DMS153 treated with DMSO at 0.1 percent for 48 hours (cell line): ENCODE results near the gene CDIPT.

Experiments used
- DNase-seq: peaks from one replicate; lab custom pipeline; 2025; ENCODE audit not compliant: unreplicated experiment; lab: John Stamatoyannopoulos, UW

The CDIPT gene

DNA sequence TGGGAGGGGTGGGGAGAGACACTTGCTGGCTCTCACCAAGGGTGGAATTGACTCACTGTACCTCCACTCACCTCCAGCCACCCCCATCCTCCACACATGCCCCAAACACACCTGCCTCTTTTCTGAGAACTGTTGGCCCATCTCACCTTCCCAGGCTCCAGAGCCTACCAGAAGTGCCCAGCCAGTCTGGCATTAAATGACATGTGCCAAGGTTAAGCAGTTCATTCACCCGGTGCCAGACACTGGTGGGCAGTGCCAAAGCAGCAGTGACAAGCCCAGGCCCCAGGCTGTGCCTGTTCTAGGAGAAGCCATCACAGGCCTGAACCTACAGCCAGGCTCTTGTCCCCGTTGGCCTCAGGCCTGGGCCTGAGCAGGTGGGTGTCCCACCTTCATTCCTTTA lies 31.5 kb downstream of the CDIPT start:
- DNase-seq, result no peak

DNA sequence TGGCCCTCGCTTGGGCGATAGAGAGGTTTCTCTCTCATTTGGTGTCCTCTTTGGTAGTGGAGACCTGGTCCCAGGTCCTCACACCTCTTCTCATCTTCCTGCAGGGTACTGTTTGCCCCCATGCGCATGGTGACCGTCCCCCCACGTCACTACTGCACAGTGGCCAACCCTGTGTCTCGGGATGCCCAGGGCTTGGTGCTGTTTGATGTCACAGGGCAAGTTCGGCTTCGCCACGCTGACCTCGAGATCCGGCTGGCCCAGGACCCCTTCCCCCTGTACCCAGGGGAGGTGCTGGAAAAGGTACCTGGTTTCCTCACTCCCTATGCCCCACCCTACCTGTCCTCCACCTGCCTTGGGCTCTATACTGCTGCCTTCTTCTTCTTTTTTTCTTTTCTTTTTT lies 32.3 kb downstream of the CDIPT start:
- no peak for DNase-seq

DNA sequence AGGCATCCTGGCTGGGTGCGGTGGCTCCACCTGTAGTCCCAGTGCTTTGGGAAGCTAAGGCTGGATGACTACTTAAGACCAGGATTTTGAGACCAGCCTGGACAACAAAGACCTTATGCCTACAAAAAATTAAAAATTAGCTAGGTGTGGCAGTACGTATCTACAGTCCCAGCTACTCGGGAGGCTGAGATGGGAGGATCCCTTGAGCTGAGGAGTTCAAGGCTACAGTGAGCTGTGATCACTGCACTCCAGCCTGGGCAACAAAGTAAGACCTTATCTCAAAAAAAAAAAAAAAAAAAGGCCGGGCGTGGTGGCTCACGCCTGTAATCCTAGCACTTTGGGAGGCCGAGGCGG lies 36.7 kb downstream of the CDIPT start:
- no peak for DNase-seq

DNA sequence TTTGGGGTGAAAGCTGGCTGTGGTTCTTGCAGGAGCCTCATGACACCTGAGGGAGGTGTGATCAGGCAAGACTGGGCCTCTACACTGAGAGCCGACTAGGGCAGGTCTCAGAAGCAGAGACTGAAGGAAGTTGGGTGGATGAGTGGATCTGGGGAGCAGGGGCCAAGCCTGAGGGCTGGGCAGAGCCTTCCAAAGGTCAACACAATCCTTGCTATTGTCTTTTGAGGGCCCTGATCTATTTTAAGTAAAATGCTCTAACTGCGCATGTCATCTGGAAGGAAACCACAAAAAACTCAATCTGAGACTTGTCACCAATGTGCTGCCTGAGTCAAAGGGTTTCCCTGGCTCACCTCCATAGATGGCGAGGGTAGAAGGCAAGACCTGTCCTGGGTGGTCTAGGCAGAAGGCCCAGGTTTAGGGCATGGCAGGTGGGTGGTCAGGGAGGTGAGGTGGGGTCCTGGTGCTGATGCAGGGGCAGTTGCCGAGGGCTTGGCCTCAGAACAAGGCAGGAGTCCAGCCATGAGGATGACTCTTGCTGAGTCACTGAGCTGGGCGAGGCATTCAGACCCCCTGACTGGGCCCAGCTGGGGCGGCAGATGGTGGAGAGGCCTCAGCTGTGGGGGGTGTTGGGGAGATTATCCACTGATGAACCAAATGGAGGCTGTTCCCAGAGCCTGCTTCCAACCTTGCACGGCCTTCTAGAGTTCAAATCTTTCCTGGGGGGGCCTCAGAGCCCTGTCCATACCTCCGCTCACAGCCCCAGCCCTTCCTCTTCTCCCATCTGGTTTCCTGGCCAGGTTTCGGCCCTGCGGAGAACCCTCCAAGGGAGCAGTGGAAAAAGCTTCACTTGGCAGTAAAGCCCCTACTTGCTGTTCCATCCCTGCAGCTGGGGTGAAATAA lies 37.6 kb downstream of the CDIPT start:
- no peak for DNase-seq

DNA sequence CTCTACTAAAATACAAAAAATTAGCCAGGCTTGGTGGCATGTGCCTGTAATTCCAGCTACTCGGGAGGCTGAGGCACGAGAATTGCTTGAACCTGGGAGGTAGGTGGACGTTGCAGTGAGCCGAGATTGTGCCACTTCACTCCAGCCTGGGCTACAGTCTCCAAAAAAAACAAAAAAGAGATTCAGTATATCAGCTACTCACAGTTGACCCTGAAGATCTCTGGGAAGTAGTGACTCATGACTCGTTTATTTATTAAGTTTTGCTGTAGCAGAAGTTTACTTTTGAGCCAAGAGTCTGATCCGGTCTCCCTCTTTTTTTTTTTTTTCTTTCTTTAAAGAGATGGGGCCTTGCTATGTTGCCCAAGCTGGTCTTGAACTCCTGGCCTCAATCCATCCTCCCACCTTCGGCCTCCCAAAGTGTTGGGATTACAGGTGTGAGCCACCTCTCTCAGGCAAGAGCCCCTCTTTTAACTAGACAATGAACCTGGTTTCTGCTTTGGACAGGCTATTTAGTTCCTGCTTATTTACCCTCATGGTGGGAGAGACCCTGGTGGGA lies 38.4 kb downstream of the CDIPT start:
- DNase-seq, result no peak

DNA sequence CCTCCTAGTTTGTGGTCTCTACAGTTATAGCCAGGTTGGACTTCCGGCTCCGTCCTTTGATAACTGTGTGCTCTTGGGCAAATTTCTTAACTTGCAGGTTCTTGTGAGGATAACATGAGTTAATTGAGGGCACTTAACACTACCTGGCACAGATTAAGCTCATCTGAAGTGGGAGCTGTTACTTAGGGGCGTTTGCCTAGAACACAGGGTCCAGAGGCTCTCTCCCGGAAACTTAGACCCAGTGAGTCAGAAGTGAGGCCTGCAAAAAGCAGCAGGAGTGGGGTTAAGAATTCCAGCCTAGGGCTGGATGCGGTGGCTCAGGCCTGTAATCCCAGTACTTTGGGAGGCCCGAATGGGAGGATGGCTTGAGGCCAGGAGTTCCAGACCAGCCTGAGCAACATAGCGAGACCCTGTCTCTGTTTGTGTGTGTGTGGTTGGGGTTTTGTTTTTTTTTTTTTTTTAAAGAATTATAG lies 41.3 kb downstream of the CDIPT start:
- DNase-seq, result no peak

DNA sequence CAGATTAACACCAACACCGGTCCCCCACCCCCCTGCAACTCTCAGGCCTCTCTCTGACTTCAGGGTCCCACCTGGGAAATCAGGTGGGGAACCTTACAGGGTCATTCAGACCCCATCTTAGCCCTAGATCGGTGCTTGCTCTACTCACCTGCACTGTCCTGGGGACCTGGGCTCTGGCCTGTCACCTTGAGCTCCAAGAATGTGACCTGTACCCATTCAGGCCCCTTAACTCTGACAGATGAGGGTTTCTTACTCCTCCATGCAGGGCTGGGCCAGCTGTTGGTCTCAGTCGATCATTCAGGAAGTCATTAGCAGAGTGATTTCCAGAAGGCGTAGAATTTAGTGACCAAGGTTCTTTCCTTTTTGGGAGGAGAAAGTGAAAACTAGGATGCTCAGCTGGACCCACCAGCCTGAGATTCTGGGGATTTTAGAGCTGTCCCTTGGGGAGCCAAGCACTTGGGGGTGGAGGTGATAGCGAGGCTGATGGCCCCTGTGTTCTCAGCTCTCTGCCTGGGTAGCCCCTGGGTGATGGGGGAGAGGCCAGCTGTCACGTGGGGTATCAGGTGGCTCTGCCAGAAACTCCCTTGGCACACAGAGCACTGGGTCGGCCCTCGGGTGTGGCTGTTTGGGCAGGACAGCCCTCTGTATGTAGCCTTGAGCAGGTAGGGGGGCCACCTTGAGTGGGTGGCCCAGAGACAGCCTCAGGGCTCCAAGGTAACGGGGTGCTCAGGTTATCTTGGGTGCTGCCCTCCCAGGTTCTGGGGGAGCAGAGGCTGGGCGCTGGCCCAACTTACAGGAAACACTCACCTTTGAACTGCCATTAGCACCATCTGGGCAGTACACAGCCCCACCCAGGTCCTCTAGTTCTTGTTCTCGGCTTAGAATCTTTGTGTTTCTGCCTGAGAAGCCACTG lies 42.0 kb downstream of the CDIPT start:
- DNase-seq, result peak; percentile 11

DNA sequence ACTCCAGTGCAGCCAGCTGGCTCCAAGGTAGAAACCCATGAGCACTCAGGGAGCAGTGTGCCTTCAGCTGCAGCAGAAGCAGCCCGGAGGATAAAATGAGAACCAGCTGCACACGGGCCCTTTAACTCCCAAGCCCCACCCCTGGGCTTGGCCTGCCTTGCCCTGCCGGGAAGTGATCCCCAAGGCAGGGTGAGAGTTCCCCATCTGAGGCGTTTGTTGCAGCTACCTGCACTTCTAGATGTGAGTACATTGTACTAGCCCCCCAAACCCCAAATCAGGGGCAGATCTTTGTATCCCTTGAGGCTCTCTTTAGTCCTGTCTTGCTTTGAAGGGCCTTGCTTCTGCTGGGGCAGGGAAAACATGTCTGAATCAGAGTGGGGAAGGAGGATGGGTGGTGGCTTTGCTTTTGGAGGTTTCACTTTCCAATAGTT lies 42.7 kb downstream of the CDIPT start, which contains the start of gene MVP:
TSS of gene MVP (plus strand) at position 192 of the 431 bp plus-strand sequence. CDS start 10,088 bp downstream, outside the sequence.
- DNase-seq, result peak; percentile 17

DNA sequence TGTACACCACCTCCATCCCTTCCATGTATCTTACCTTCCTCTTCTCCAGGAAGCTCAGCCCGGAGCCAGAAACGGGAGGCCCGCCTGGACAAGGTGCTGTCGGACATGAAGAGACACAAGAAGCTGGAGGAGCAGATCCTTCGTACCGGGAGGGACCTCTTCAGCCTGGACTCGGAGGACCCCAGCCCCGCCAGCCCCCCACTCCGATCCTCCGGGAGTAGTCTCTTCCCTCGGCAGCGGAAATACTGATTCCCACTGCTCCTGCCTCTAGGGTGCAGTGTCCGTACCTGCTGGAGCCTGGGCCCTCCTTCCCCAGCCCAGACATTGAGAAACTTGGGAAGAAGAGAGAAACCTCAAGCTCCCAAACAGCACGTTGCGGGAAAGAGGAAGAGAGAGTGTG lies 43.5 kb downstream of the CDIPT start:
- DNase-seq, result no peak

DNA sequence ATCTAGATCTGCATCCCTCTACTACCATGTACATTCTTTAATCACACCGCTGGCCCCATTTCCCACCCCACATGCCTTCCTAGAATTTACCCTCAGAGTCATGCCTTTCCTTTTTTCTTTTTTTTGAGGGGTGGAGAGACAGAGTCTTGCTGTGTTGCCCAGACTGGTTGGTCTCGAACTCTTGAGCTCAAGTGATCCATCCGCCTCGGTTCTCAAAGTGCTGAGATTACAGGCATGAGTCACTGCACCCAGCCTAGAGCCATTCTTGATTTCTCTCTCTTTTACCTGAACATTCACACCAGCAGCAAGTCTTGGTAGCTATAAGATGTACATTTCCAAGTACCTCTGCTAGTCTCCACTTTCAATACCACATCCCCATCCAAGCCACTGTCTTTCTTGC lies 44.9 kb downstream of the CDIPT start:
- no peak for DNase-seq

DNA sequence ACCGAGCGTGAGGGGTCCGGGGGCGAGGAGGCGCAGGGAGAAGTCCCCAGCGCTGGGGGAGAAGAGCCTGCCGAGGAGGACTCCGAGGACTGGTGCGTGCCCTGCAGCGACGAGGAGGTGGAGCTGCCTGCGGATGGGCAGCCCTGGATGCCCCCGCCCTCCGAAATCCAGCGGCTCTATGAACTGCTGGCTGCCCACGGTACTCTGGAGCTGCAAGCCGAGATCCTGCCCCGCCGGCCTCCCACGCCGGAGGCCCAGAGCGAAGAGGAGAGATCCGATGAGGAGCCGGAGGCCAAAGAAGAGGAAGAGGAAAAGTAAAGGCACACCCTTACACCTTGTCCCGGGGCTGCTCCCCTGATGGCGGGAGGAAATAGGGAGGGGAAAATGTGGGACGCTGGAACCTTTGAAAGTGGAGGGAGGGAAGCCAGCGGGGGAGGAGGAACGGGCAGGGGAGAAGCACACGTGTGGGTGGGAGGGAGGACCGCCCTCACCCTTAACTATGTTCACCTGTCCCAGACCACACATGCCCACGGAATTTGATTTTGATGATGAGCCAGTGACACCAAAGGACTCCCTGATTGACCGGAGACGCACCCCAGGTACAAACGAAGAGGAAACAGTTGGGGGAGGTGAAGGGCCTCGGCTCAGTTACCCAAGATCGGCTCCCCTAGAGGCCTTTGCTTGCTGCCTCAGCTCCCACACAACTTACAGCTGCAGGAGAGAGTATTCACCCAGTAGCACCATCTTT lies 46.2 kb downstream of the CDIPT start:
- peak; percentile 34 for DNase-seq

DNA sequence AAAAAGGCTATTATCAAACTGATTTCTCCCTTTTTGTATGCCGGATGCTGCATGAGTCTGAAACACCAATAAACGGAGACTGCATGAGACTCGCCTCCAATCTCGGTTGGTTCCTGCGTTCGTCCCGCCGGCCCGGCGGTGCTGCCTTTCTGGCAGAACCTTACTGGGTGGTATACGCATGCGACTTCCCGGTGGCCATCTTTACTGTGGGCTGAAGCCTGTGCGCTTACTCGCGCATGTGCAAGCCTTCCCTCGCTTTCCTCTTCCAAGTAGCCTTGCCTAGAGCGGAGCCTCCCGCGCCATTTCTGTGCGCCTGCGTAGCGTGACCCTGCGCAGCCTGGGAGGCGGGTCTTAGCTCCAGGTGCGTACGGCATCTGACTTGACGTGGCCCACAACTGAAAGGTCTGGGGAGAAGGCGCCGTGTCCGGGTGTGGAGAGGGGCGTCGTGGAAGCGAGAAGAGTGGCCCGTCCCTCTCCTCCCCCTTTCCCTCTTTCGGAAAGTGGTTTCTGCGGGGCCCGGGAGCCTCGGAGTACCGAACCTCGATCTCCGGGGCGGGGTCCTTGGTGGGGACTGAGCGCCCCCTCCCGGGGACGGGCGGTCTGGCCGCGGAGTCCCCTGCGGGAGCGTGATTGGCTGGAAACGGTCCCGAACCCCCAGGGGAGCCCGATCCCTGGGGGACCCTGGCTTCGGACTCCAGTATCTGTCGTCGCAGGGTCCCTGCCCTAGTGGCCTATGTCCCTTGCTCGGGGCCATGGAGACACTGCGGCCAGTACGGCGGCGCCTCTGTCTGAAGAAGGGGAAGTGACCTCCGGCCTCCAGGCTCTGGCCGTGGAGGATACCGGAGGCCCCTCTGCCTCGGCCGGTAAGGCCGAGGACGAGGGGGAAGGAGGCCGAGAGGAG lies 47.0 kb downstream of the CDIPT start, which contains the start of gene PAGR1:
TSS of gene PAGR1 (plus strand) at position 360 of the 901 bp plus-strand sequence. CDS start at position 734, 374 bp downstream.
- peak; percentile 93 for DNase-seq

DNA sequence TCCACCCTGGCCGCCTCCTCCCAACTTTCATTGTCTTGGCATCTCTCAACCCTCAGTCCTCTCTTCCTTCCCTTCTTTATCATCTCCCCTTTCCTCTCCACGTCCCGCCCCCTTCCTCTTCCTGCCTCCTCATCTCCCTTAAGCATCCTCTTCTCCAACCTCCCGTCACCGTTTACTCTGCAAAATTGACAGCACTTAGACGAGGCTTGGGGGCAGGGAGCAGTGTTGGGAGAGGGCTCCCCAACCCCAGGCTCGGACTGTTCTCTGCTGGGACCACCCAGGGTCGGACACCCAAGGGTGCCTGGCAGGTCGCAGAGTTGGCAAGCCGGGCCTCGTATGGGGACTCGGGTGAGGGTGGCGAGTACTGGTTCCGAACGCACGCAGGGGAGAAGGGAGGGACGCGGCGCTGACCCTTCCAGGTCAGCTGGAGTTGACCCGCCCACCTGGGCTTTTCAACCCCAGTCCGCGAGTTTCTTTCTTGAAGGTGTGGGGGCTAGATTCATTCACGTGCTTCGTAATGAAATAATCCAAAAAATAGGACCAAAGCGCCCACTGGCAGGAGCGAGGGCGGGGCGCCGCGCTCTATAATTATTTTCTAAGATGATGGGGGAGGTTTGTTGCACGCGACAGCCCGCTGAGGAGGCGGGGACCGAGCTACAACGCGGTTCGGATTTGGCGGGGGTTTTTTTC lies 47.8 kb downstream of the CDIPT start:
- peak; percentile 74 for DNase-seq

DNA sequence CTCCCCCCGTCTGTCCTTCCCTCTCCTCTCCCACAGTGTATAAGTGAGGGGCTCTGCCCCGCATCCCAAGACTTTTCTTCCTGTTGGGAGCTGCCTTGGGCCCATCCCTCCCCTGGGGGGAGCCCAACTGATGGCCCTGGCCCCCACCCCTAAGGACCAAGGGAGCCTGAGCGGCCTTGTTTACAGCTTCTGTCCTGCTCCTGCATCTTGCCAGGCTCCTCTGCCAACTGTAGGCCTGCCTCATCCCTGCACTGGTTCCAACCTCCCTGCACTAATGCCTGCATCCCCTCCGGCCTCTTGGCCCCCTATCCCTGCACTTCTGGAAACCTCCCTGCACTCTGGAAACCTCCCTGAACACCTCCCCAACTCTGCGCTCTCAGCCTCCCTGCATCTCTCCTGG lies 48.4 kb downstream of the CDIPT start:
- DNase-seq, result no peak

DNA sequence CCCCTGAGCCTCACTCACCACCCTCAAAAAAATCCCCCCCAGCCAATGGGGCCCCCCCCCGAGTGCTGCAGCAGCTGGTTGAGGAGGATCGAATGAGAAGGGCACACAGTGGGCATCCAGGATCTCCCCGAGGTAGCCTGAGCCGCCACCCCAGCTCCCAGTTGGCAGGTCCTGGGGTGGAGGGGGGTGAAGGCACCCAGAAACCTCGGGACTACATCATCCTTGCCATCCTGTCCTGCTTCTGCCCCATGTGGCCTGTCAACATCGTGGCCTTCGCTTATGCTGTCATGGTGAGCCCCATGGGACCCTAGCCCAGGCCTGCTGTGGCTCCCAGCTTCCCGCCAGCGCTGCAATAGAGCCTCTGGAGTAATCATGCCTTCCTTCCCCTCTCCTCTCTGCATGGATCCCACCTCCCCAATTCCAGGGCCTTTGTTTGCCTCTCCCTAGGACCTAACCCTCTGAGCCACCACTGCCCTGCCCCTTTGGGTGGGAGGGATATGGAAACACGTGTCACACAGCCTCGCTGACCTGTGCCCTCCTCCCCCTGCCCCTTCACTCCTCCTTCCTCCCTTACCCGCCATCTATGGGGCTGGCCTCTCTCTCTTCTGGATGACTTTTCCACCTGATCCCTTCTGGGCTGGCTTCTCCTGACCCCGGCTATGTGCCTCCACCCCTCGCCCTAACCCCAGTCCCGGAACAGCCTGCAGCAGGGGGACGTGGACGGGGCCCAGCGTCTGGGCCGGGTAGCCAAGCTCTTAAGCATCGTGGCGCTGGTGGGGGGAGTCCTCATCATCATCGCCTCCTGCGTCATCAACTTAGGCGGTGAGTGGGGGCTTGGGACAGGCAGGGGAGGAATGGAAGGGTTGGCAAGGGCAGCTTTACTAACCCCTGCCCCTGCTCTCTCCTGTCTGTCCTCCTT lies 49.1 kb downstream of the CDIPT start:
- no peak for DNase-seq

DNA sequence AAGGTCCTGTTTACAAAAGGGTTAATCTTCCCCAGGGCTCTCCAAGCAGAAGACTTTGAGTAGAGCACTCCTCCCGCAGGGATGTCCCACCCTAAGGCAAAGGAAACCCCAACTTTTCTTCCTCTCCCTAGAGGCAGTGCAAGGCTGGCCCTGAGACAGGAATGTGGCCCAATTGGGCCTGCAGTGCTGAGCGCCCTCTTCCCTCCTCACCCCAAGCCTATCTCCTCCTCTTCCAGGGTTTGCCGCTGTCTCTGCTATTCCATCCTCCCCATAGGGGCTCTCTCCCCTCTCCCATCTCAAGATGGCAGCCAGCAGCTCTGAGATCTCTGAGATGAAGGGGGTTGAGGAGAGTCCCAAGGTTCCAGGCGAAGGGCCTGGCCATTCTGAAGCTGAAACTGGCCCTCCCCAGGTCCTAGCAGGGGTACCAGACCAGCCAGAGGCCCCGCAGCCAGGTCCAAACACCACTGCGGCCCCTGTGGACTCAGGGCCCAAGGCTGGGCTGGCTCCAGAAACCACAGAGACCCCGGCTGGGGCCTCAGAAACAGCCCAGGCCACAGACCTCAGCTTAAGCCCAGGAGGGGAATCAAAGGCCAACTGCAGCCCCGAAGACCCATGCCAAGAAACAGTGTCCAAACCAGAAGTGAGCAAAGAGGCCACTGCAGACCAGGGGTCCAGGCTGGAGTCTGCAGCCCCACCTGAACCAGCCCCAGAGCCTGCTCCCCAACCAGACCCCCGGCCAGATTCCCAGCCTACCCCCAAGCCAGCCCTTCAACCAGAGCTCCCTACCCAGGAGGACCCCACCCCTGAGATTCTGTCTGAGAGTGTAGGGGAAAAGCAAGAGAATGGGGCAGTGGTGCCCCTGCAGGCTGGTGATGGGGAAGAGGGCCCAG lies 50.0 kb downstream of the CDIPT start:
- DNase-seq, result no peak
